Mesothelial cell of epicardium (in vitro differentiated cells): Measurements from ENCODE around the gene ARPC1A. TPM values are rescaled to one million over a fixed set of nuclear protein-coding genes. Genes with fewer than 3 reads are reported as not detected.
A peak's percentile ranks its signal among the peaks of the same experiment; 100 is the strongest.
"Not testable (repeated sequence)": the region's sequence is repeated elsewhere in the genome, so short reads cannot be mapped to it uniquely, and the experiment has no call there.

ENCODE experiments used
- DNase-seq, 2 experiments: peaks; one replicate each; pipeline ENCODE4 v3.0.0; 2021; ENCODE audit warnings: low spot score in 2 of 2; ENCODE audit not compliant: unreplicated experiment in 2 of 2
- H3K27ac Mint-ChIP-seq: 2 replicates; pipeline ENCODE4 v1.8.0; 2021; ENCODE audit warnings: mixed read lengths
- H3K27me3 Mint-ChIP-seq: 2 replicates; pipeline ENCODE4 v1.8.0; 2021; ENCODE audit warnings: low read depth, mixed read lengths
- H3K36me3 Mint-ChIP-seq: 2 replicates; pipeline ENCODE4 v1.8.0; 2021; ENCODE audit warnings: mixed read lengths
- H3K4me1 Mint-ChIP-seq: 2 replicates; pipeline ENCODE4 v1.8.0; 2021; ENCODE audit warnings: mixed read lengths
- H3K4me3 Mint-ChIP-seq: 2 replicates; pipeline ENCODE4 v1.8.0; 2021; ENCODE audit warnings: mild to moderate bottlenecking, moderate library complexity, mixed read lengths
- H3K9me3 Mint-ChIP-seq: 2 replicates; pipeline ENCODE4 v1.8.0; 2021; ENCODE audit warnings: mixed read lengths
- total RNA-seq: library from RNA; stranded (reverse); gene quantifications from 3 replicates; pipeline ENCODE4 v1.2.1, GENCODE V29; 2021
- TF ChIP-seq, protein P1 (sequence below): fragments of 200-600 bp; sonication (generic); IDR thresholded peaks from one replicate; pipeline ENCODE4 v1.5.0; 2021; ENCODE audit warnings: antibody characterized with exemption; ENCODE audit not compliant: unreplicated experiment

Gene ARPC1A
- total RNA-seq, result 97.1 to 102 TPM (median 99.3 TPM) in 3 replicates

DNA sequence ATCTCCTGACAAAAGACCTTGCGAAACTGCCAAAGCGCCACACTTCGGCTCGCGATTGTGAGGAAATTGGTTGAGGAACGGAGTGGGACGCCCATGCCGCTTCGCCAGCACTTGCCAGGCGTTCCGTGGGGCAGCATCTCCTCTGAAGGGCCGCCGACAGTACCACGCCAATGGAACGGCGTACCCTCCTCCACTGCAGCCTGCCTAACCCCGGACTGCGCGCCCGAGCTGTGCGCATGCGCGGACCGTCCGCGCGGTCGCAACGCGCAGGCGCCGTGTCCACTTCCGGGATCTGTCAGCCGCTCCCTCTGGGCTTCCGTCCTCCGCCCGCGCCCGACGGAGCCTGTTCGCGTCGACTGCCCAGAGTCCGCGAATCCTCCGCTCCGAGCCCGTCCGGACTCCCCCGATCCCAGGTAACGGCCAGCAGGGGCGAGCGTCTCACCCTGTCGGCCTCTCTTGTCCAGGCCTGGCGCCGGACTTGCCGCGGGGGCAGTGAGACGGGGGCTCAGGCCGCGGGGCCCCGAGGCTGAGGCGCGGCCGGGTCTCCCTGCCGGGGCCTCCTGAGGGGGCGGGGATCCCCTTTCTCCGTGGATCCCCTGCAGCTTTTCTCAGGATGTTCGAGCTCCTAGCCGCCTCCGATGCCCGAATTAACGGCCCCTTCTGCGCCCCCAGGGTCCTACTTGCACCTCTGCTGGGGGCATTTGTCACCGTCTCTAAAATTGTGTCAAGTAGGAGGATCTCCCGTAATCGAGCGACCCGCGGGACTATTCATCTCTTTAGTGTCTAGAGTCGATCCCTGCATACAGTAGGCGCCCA lies at the start of gene ARPC1A:
TSS of gene ARPC1A (plus strand) at position 307 of the 816 bp plus-strand sequence. CDS start 7,456 bp downstream, outside the sequence.
- Mint-ChIP-seq H3K36me3 (no peaks in the 10 kb centered on the region), H3K9me3 (no peaks in the 10 kb centered on the region), H3K4me3 (peak within 1 kb of the TSS; percentile 78), H3K27ac (peak within 1 kb of the TSS; percentile 60), H3K4me1 (peaks cover 20% of the 10 kb centered on the region), H3K27me3 (no peaks in the 10 kb centered on the region)
- TF ChIP-seq, protein P1, sequence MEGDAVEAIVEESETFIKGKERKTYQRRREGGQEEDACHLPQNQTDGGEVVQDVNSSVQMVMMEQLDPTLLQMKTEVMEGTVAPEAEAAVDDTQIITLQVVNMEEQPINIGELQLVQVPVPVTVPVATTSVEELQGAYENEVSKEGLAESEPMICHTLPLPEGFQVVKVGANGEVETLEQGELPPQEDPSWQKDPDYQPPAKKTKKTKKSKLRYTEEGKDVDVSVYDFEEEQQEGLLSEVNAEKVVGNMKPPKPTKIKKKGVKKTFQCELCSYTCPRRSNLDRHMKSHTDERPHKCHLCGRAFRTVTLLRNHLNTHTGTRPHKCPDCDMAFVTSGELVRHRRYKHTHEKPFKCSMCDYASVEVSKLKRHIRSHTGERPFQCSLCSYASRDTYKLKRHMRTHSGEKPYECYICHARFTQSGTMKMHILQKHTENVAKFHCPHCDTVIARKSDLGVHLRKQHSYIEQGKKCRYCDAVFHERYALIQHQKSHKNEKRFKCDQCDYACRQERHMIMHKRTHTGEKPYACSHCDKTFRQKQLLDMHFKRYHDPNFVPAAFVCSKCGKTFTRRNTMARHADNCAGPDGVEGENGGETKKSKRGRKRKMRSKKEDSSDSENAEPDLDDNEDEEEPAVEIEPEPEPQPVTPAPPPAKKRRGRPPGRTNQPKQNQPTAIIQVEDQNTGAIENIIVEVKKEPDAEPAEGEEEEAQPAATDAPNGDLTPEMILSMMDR, result no peak
- peak; percentile 88 to 97 for DNase-seq

DNA sequence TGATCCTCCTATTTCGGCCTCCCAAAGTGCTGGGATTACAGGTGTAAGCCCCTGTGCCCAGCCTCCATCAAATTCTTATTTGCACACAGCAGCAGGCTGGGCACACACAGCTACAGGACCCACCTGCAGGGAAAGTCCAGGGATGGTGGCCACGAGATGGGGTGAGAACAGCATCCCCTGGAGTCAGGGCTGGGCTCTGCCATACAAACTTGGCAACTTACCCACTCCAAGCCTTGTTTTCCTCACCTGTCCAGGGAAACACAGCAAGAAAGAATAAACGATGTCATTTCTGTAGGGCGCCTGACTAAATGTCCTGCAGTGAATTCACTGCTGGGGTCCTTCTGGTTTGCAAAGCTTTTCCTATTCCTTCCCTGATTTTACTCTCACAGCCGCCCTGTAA lies 47.5 kb upstream of the ARPC1A start:
- TF ChIP-seq, protein P1, result no peak
- H3K4me1 Mint-ChIP-seq, result no peaks in the 10 kb centered on the region
- no peaks in the 10 kb centered on the region for H3K27me3 Mint-ChIP-seq
- no peak for DNase-seq
- no peak overlapping the region for H3K27ac Mint-ChIP-seq
- H3K9me3 Mint-ChIP-seq, result no peaks in the 10 kb centered on the region
- H3K36me3 Mint-ChIP-seq, result no peaks in the 10 kb centered on the region
- no peak overlapping the region for H3K4me3 Mint-ChIP-seq

DNA sequence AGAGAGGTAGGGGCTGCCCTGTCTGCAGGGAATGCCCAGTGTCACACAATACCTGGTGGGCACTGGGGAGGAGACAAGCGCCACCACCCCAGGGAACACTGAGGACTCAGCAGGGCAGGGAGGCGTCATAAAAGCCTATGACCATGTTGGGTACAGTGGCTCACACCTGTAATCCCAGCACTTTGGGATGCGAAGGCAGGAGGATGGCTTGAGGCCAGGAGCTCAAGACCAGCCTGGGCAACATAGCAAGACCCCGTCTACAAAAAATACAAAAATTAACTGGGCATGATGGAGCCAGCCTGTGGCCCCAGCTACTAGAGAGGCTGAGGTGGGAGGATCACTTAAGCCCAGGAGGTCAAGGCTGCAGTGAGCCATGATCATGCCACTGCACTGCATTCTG lies 41.5 kb upstream of the ARPC1A start:
- H3K4me1 Mint-ChIP-seq, H3K36me3 Mint-ChIP-seq, H3K9me3 Mint-ChIP-seq, H3K27ac Mint-ChIP-seq, DNase-seq, H3K4me3 Mint-ChIP-seq, H3K27me3 Mint-ChIP-seq: not testable (repeated sequence)

DNA sequence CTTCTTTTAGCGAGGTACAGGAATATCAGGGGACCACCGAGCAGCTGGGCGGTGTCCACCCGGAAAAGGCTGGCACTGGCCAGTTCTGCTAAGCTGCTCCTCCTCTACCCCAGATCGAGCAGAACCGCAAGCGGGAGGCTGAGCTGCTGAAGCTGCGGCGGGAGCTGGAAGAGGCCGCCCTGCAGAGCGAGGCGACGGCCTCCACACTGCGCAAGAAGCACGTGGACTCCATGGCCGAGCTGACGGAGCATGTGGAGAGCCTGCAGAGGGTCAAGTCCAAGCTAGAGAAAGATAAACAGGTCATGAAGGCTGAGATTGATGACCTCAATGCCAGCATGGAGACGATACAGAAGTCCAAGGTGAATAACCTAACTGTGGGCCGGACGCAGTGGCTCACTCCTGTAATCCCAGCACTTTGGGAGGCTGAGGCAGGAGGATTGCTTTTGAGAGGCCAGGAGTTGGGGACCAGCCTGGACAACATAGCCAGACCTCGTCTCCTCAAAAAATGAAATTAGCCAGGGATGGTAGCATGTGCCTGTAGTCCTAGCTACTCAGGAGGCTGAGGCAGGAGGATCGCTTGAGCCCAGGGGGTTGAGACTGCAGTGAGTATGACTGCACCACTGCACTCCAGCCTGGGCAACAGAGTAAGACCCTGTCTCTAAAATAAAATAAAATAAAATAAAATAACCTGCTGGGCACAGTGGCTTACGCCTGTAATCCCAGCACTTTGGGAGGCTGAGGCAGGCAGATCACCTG lies 37.7 kb upstream of the ARPC1A start:
- Mint-ChIP-seq H3K27me3 (no peaks in the 10 kb centered on the region), H3K4me3 (no peak overlapping the region), H3K4me1 (no peaks in the 10 kb centered on the region), H3K36me3 (no peaks in the 10 kb centered on the region), H3K27ac (no peak overlapping the region), H3K9me3 (no peaks in the 10 kb centered on the region)
- no peak for DNase-seq
- TF ChIP-seq, protein P1, result no peak

DNA sequence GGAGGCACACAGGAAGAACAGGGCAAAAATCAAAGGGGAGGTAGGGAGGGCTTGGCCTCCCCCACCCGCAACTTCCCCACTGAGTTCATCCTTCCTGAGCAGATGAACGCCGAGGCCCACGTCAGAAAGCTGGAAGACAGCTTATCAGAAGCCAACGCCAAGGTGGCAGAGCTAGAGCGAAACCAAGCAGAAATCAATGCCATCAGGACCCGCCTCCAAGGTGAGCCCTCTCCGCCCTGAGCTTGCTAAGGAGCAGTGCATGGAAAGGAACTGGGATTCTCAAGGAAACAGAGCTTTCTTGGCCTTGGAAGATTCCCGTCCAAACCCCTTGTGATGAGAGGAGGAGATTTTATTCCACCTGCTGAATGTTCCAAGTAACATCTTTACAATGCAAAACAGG lies 36.5 kb upstream of the ARPC1A start:
- Mint-ChIP-seq H3K27me3 (no peaks in the 10 kb centered on the region), H3K9me3 (no peaks in the 10 kb centered on the region), H3K4me1 (no peaks in the 10 kb centered on the region), H3K4me3 (no peak overlapping the region), H3K36me3 (no peaks in the 10 kb centered on the region), H3K27ac (no peak overlapping the region)
- TF ChIP-seq, protein P1, result no peak
- no peak for DNase-seq

DNA sequence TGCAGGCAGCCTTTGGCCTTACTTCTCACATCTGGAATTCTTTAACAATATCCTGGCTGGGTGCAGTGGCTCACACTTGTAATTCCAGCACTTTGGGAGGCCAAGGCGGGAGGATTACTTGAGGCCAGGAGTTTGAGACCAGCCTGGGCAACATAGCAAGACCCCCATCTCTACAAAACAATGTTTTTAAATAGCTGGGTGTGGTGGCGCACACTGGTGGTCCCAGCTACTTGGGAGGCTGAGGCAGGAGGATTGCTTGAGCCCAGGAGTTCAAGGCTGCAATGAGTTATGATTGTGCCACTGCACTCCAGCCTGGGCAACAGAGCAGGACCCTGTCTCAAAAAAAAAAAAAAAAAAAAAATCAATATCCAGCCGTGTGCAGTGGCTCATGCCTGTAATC lies 35.5 kb upstream of the ARPC1A start:
- H3K9me3 Mint-ChIP-seq, H3K4me3 Mint-ChIP-seq, H3K27me3 Mint-ChIP-seq, DNase-seq, H3K27ac Mint-ChIP-seq, H3K36me3 Mint-ChIP-seq, H3K4me1 Mint-ChIP-seq: not testable (repeated sequence)
